Stimulated activated CD4-positive, alpha-beta T cell treated with anti-CD3 and anti-CD28 coated beads, Interleukin-2, amount 100 ng/mL, for 4 hours (primary cell): ENCODE results near the gene PLOD2.

Experiments
- DNase-seq: peaks from one replicate; pipeline ENCODE4 v3.0.0-alpha.2; 2020; ENCODE audit warnings: low read depth

PLOD2 gene

GRCh38 chr3:146100180-146100579 is 60.8 kb downstream of the PLOD2 start:
- no peak for DNase-seq

GRCh38 chr3:146099316-146099715 is 61.7 kb downstream of the PLOD2 start:
- no peak for DNase-seq

GRCh38 chr3:146093896-146094295 is 67.1 kb downstream of the PLOD2 start:
- no peak for DNase-seq

- no peak for DNase-seq
Observed at GRCh38 chr3:146092230-146092629, 68.8 kb downstream of the PLOD2 start.

- no peak for DNase-seq
Observed at GRCh38 chr3:146091397-146091796, 69.6 kb downstream of the PLOD2 start.

GRCh38 chr3:146090521-146090920 is 70.5 kb downstream of the PLOD2 start:
- no peak for DNase-seq

GRCh38 chr3:146088840-146089239 is 72.1 kb downstream of the PLOD2 start:
- no peak for DNase-seq

- no peak for DNase-seq
Observed at GRCh38 chr3:146087116-146087515, 73.9 kb downstream of the PLOD2 start.

- DNase-seq: no peak
Observed at GRCh38 chr3:146086211-146086610, 74.8 kb downstream of the PLOD2 start.

- no peak for DNase-seq
Observed at GRCh38 chr3:146085678-146086077, 75.3 kb downstream of the PLOD2 start.

- no peak for DNase-seq
Observed at GRCh38 chr3:146080578-146080977, 80.4 kb downstream of the PLOD2 start.

- DNase-seq: no peak
Observed at GRCh38 chr3:146078031-146078430, 83.0 kb downstream of the PLOD2 start.

- DNase-seq: no peak
Observed at GRCh38 chr3:146077181-146077580, 83.8 kb downstream of the PLOD2 start.

GRCh38 chr3:146072824-146073223 is 88.2 kb downstream of the PLOD2 start:
- no peak for DNase-seq

- DNase-seq: no peak
Observed at GRCh38 chr3:146072061-146072460, 88.9 kb downstream of the PLOD2 start.

- DNase-seq: no peak
Observed at GRCh38 chr3:146071632-146072031, 89.4 kb downstream of the PLOD2 start.

- no peak for DNase-seq
Observed at GRCh38 chr3:146067048-146067447, 93.9 kb downstream of the PLOD2 start.

GRCh38 chr3:146065573-146066006 is 95.4 kb downstream of the PLOD2 start:
- DNase-seq: no peak

GRCh38 chr3:146058241-146058640 is 102.7 kb downstream of the PLOD2 start:
- no peak for DNase-seq

- no peak for DNase-seq
Observed at GRCh38 chr3:146052791-146053310, 108.1 kb downstream of the PLOD2 start.

GRCh38 chr3:146052056-146052790 is 108.8 kb downstream of the PLOD2 start:
- no peak for DNase-seq

GRCh38 chr3:146050691-146051090 is 110.3 kb downstream of the PLOD2 start:
- no peak for DNase-seq

GRCh38 chr3:146047485-146047884 is 113.5 kb downstream of the PLOD2 start:
- no peak for DNase-seq

GRCh38 chr3:146044046-146044445 is 116.9 kb downstream of the PLOD2 start:
- no peak for DNase-seq
